ENCODE results near the gene COPZ1. TPM values are rescaled to one million over a fixed set of nuclear protein-coding genes. Genes with fewer than 3 reads are reported as not detected.
"Not testable (repeated sequence)": the region's sequence is repeated elsewhere in the genome, so short reads cannot be mapped to it uniquely, and the experiment has no call there.

The COPZ1 gene
- total and polyA plus RNA-seq, 2 experiments from 2014 or later, result 164 to 207 TPM

GRCh38 chr12:54311051-54311450 is 13.9 kb upstream of the COPZ1 start:
- Histone ChIP-seq H3K4me3 (no peak overlapping the region), H2AFZ (no peak overlapping the region)
- 66% methylated on average over 2 of the region's 2 CpGs for WGBS (ENCODE audit: low lambda C conversion rate, missing lambda C conversion rate)

GRCh38 chr12:54312309-54312708 is 12.6 kb upstream of the COPZ1 start:
- H3K27me3 ChIP-seq; H3K27ac ChIP-seq; H3K36me3 ChIP-seq (replicated peaks; ENCODE audit: insufficient read depth, low read depth); H3K4me3 ChIP-seq; H3K79me2 ChIP-seq; H3K4me1 ChIP-seq (ENCODE audit: insufficient read depth); H3K4me2 ChIP-seq; DNase-seq (ENCODE audit: low spot score); H4K20me1 ChIP-seq (ENCODE audit: insufficient read depth, poor library complexity, severe bottlenecking); H3K9me2 ChIP-seq (replicated peaks; ENCODE audit: insufficient read depth); H3K9me3 ChIP-seq (ENCODE audit: low read depth); H2AFZ ChIP-seq: not testable (repeated sequence)
- 91% methylated on average over 7 of the region's 7 CpGs for WGBS (ENCODE audit: low lambda C conversion rate, missing lambda C conversion rate)

More at GRCh38 chr12:54311051-54311450, 13.9 kb upstream of the COPZ1 start:
- Histone ChIP-seq H3K79me2 (no peaks in the 10 kb centered on the region), H3K27ac (no peak overlapping the region), H3K9me2 (replicated peaks; ENCODE audit: insufficient read depth) (no peaks in the 10 kb centered on the region), H3K4me1 (ENCODE audit: insufficient read depth) (no peaks in the 10 kb centered on the region), H3K4me2 (no peak overlapping the region), H3K36me3 (replicated peaks; ENCODE audit: insufficient read depth, low read depth) (no peaks in the 10 kb centered on the region), H3K27me3 (no peaks in the 10 kb centered on the region), H3K9me3 (ENCODE audit: low read depth) (no peaks in the 10 kb centered on the region), H4K20me1 (ENCODE audit: insufficient read depth, poor library complexity, severe bottlenecking) (no peaks in the 10 kb centered on the region)
- no peak for TF ChIP-seq EZH2phosphoT487 (IDR thresholded peaks at IDR 0.05; ENCODE audit: low read depth, severe bottlenecking, unreplicated experiment)
- no peak for TF ChIP-seq CTCF (IDR thresholded peaks at IDR 0.05; ENCODE audit: poor library complexity)
- no peak for TF ChIP-seq EZH2 (IDR thresholded peaks at IDR 0.05; ENCODE audit: borderline replicate concordance)
- DNase-seq (ENCODE audit: low spot score), result no peak

- DNase-seq (ENCODE audit: low spot score), result no peak
- WGBS (ENCODE audit: low lambda C conversion rate, missing lambda C conversion rate), result 91% methylated on average over 5 of the region's 5 CpGs
- H3K9me2 ChIP-seq (replicated peaks; ENCODE audit: insufficient read depth), result no peaks in the 10 kb centered on the region
- H4K20me1 ChIP-seq (ENCODE audit: insufficient read depth, poor library complexity, severe bottlenecking), result no peaks in the 10 kb centered on the region
- H3K27me3 ChIP-seq, result no peaks in the 10 kb centered on the region
- no peak overlapping the region for H3K4me2 ChIP-seq
- peaks cover 7% of the 10 kb centered on the region for H3K4me1 ChIP-seq (ENCODE audit: insufficient read depth)
- no peaks in the 10 kb centered on the region for H3K9me3 ChIP-seq (ENCODE audit: low read depth)
- TF ChIP-seq EZH2phosphoT487 (IDR thresholded peaks at IDR 0.05; ENCODE audit: low read depth, severe bottlenecking, unreplicated experiment) (no peak), EZH2 (IDR thresholded peaks at IDR 0.05; ENCODE audit: borderline replicate concordance) (no peak), CTCF (IDR thresholded peaks at IDR 0.05; ENCODE audit: poor library complexity) (no peak)
- no peak overlapping the region for H2AFZ ChIP-seq
- no peak overlapping the region for H3K4me3 ChIP-seq
- no peaks in the 10 kb centered on the region for H3K36me3 ChIP-seq (replicated peaks; ENCODE audit: insufficient read depth, low read depth)
- H3K79me2 ChIP-seq, result peaks cover 11% of the 10 kb centered on the region
- H3K27ac ChIP-seq, result no peak overlapping the region
Observed at GRCh38 chr12:54321363-54321762, 3.6 kb upstream of the COPZ1 start.

- not testable (repeated sequence) for H3K27me3 ChIP-seq; H3K9me3 ChIP-seq (ENCODE audit: low read depth); H3K9me2 ChIP-seq (replicated peaks; ENCODE audit: insufficient read depth); H4K20me1 ChIP-seq (ENCODE audit: insufficient read depth, poor library complexity, severe bottlenecking); H3K36me3 ChIP-seq (replicated peaks; ENCODE audit: insufficient read depth, low read depth); DNase-seq (ENCODE audit: low spot score)
- WGBS (ENCODE audit: low lambda C conversion rate, missing lambda C conversion rate), result 67% methylated on average over 21 of the region's 22 CpGs
- Histone ChIP-seq H3K4me3 (peak overlapping the region; percentile 64), H3K79me2 (peaks cover 53% of the 10 kb centered on the region), H2AFZ (peak overlapping the region; percentile 8), H3K4me2 (peak overlapping the region; percentile 75), H3K27ac (peak overlapping the region; percentile 89), H3K4me1 (ENCODE audit: insufficient read depth) (peaks cover 27% of the 10 kb centered on the region)
Observed at GRCh38 chr12:54325442-54326109, 645 bp downstream of the COPZ1 start.
